ENCODE data around the gene GALNTL6. TPM values are rescaled to one million over a fixed set of nuclear protein-coding genes. Genes with fewer than 3 reads are reported as not detected.
"Not testable (repeated sequence)": the region's sequence is repeated elsewhere in the genome, so short reads cannot be mapped to it uniquely, and the experiment has no call there.

GALNTL6 gene
- total RNA-seq, 1 donor from 2014 or later: 0.10 TPM

DNA sequence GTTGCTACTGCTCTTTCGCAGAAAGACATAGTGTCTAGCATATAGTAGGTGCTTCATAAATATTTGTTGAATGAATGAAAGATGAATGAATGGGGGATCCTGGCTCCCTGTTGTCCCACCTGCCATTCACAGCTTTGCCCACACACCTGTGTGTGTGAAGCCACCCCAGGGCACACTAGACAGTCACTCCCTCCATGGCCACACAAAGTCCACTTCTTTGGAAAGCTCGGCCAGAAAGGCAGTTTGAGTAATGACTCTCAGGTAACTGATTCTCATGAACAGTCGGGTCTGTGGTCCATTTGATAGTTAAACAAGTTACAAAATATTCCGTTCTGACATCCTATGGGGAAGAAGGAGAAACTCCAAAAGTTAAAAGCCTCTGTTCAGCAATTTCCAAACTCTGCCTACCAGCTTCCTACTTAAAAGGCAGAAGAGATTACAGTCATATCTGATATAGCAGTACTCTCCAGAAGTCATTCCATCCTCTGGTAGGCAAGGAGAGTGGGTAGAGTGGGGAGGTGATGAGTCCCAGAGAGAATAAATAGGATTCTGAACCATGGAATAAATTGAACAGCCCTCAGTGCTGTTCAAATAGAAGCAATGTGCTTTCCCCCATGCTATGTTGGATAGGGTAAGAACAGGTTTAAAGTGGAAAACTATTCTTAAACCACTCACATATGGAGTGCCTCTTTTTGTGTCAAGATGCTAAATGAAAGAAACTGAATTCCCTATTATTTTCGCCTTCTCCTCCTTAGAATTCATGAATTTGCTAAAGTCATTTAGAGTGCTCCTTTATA is 1150.5 kb downstream of the GALNTL6 start:
- TF ChIP-seq, protein P1, sequence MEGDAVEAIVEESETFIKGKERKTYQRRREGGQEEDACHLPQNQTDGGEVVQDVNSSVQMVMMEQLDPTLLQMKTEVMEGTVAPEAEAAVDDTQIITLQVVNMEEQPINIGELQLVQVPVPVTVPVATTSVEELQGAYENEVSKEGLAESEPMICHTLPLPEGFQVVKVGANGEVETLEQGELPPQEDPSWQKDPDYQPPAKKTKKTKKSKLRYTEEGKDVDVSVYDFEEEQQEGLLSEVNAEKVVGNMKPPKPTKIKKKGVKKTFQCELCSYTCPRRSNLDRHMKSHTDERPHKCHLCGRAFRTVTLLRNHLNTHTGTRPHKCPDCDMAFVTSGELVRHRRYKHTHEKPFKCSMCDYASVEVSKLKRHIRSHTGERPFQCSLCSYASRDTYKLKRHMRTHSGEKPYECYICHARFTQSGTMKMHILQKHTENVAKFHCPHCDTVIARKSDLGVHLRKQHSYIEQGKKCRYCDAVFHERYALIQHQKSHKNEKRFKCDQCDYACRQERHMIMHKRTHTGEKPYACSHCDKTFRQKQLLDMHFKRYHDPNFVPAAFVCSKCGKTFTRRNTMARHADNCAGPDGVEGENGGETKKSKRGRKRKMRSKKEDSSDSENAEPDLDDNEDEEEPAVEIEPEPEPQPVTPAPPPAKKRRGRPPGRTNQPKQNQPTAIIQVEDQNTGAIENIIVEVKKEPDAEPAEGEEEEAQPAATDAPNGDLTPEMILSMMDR (IDR thresholded peaks at IDR 0.05; ENCODE audit: unreplicated experiment): no peak
- no peak for DNase-seq (ENCODE audit: low spot score)
- no peak overlapping the region for H3K27ac Mint-ChIP-seq (ENCODE audit: unreplicated experiment)

GRCh38 chr4:172970189-172970588 is 1157.0 kb downstream of the GALNTL6 start:
- H3K9me3 Mint-ChIP-seq (ENCODE audit: unreplicated experiment); H3K4me1 Mint-ChIP-seq (ENCODE audit: unreplicated experiment); DNase-seq (ENCODE audit: low spot score); H3K4me3 Mint-ChIP-seq (ENCODE audit: unreplicated experiment); H3K27ac Mint-ChIP-seq (ENCODE audit: unreplicated experiment); H3K27me3 Mint-ChIP-seq (ENCODE audit: unreplicated experiment); H3K36me3 Mint-ChIP-seq (ENCODE audit: low read depth, unreplicated experiment): not testable (repeated sequence)

More for the DNA sequence above, 1150.5 kb downstream of the GALNTL6 start:
- Mint-ChIP-seq H3K4me3 (ENCODE audit: unreplicated experiment) (no peak overlapping the region), H3K4me1 (ENCODE audit: unreplicated experiment) (peaks cover 9% of the 10 kb centered on the region), H3K9me3 (ENCODE audit: unreplicated experiment) (no peaks in the 10 kb centered on the region), H3K36me3 (ENCODE audit: low read depth, unreplicated experiment) (no peaks in the 10 kb centered on the region), H3K27me3 (ENCODE audit: unreplicated experiment) (peaks cover 5% of the 10 kb centered on the region)

GRCh38 chr4:172974586-172974985 is 1161.4 kb downstream of the GALNTL6 start:
- Mint-ChIP-seq H3K4me3 (ENCODE audit: unreplicated experiment) (no peak overlapping the region), H3K4me1 (ENCODE audit: unreplicated experiment) (no peaks in the 10 kb centered on the region), H3K27me3 (ENCODE audit: unreplicated experiment) (no peaks in the 10 kb centered on the region), H3K9me3 (ENCODE audit: unreplicated experiment) (no peaks in the 10 kb centered on the region), H3K36me3 (ENCODE audit: low read depth, unreplicated experiment) (no peaks in the 10 kb centered on the region), H3K27ac (ENCODE audit: unreplicated experiment) (no peak overlapping the region)
- TF ChIP-seq, protein P1 (IDR thresholded peaks at IDR 0.05; ENCODE audit: unreplicated experiment): no peak
- DNase-seq (ENCODE audit: low spot score): no peak

- H3K4me3 Mint-ChIP-seq (ENCODE audit: unreplicated experiment): no peak overlapping the region
- H3K36me3 Mint-ChIP-seq (ENCODE audit: low read depth, unreplicated experiment): no peaks in the 10 kb centered on the region
- TF ChIP-seq, protein P1 (IDR thresholded peaks at IDR 0.05; ENCODE audit: unreplicated experiment): no peak
- no peaks in the 10 kb centered on the region for H3K9me3 Mint-ChIP-seq (ENCODE audit: unreplicated experiment)
- no peaks in the 10 kb centered on the region for H3K4me1 Mint-ChIP-seq (ENCODE audit: unreplicated experiment)
- DNase-seq (ENCODE audit: low spot score): no peak
- no peaks in the 10 kb centered on the region for H3K27me3 Mint-ChIP-seq (ENCODE audit: unreplicated experiment)
- H3K27ac Mint-ChIP-seq (ENCODE audit: unreplicated experiment): no peak overlapping the region
Measured at GRCh38 chr4:172975651-172976229, 1162.5 kb downstream of the GALNTL6 start.

- H3K27me3 Mint-ChIP-seq (ENCODE audit: unreplicated experiment): not testable (repeated sequence)
Measured at GRCh38 chr4:172977491-172978041, 1164.4 kb downstream of the GALNTL6 start.

DNA sequence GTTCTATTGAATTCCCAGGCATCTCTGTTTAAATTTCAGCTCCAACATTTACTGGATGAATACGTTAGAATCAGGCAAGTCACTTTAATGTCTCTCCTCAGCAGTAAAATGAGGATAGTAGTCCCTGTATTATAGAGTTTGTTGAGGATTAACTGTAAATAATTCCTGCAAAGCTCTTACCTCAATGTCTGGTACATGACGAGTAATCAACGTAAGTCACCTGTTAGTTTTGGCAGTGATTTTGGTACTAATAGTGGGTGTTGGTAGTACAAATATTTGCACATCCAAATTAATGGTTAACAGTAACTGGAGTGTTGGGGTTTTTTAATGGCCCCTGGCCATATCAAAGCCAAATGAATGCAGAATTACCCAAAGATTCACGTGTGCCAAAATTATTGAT is 1165.6 kb downstream of the GALNTL6 start:
- H3K27me3 Mint-ChIP-seq (ENCODE audit: unreplicated experiment): no peaks in the 10 kb centered on the region
- no peak overlapping the region for H3K4me3 Mint-ChIP-seq (ENCODE audit: unreplicated experiment)
- H3K27ac Mint-ChIP-seq (ENCODE audit: unreplicated experiment): no peak overlapping the region
- DNase-seq (ENCODE audit: low spot score): no peak
- no peaks in the 10 kb centered on the region for H3K36me3 Mint-ChIP-seq (ENCODE audit: low read depth, unreplicated experiment)
- TF ChIP-seq, protein P1 (IDR thresholded peaks at IDR 0.05; ENCODE audit: unreplicated experiment): no peak
- H3K4me1 Mint-ChIP-seq (ENCODE audit: unreplicated experiment): no peaks in the 10 kb centered on the region
- H3K9me3 Mint-ChIP-seq (ENCODE audit: unreplicated experiment): no peaks in the 10 kb centered on the region

More at GRCh38 chr4:172977491-172978041, 1164.4 kb downstream of the GALNTL6 start:
- H3K27ac Mint-ChIP-seq (ENCODE audit: unreplicated experiment); H3K36me3 Mint-ChIP-seq (ENCODE audit: low read depth, unreplicated experiment); DNase-seq (ENCODE audit: low spot score); H3K9me3 Mint-ChIP-seq (ENCODE audit: unreplicated experiment); H3K4me1 Mint-ChIP-seq (ENCODE audit: unreplicated experiment); H3K4me3 Mint-ChIP-seq (ENCODE audit: unreplicated experiment): not testable (repeated sequence)
